Stimulated activated CD8-positive, alpha-beta memory T cell treated with anti-CD3 and anti-CD28 coated beads, Interleukin-4, amount 100 ng/mL, for 24 hours (primary cell): ENCODE measurements around the gene RAB3D.
"Not testable (repeated sequence)": the region's sequence is repeated elsewhere in the genome, so short reads cannot be mapped to it uniquely, and the experiment has no call there.

Source experiments
- DNase-seq: peaks from one replicate; pipeline ENCODE4 v3.0.0-alpha.2; 2020; ENCODE audit warnings: low read depth

Gene RAB3D

DNA sequence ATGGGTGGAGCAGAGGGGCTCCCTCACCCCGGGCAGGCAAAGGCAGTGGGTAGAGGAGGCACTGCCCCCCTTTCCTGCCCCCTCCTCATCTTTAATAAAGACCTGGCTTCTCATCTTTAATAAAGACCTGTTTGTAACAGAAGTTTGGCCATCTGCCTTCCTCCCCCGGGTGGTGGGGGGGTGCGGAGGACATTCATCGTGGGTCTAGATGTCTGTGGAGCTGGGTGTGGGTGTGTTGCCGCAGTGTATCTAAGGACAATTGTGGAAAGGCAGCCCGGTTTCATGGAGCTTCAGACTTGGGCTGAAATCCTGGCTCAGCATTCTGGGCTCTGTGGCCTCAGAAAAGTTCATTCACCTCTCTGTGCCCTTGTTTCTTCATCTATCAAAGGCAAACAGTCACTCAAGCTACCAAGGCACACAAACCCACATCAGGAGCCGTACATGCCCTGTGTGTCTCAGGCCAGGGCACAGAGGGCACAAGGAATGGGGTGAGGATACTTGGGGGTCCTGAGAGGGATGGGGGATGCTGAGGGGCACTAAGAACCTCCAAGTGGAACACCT lies 26.2 kb upstream of the RAB3D start:
- DNase-seq: no peak

DNA sequence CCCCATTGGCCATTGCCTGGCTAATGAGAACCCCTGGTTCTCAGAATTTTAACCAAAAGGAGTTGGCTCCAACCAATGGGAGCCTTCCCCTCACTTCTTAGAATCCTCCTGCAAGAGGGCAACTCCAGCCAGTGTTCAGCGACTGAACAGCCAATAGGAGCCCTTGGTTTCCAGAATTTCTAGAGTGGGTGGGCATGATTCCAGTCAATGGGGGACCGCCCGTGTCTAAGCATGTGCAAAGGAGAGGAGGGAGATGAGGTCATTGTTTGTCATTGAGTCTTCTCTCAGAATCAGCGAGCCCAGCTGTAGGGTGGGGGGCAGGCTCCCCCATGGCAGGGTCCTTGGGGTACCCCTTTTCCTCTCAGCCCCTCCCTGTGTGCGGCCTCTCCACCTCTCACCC lies 25.5 kb upstream of the RAB3D start:
- DNase-seq: no peak

DNA sequence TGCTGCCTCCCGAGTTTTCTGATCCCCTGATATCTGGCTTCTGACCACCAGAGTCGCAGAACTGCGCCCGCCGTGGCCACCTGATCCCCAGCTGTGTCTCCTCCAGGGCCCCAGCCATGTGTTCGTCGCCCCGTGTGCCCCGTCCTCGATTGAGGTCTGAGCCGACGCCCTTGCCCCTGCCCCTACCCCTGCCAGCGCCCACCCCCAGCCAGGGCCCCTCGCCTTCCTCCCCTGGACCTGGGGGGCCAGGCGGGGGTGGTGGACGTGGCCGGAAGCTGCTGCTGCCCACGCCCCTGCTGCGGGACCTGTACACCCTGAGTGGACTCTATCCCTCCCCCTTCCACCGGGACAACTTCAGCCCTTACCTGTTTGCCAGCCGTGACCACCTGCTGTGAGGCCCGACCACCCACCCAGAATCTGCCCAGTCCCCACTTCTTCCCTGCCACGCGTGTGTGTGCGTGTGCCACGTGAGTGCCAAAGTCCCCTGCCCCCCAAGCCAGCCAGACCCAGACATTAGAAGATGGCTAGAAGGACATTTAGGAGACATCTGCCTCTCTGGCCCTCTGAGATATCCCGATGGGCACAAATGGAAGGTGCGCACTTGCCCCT lies 24.9 kb upstream of the RAB3D start:
- DNase-seq: no peak

DNA sequence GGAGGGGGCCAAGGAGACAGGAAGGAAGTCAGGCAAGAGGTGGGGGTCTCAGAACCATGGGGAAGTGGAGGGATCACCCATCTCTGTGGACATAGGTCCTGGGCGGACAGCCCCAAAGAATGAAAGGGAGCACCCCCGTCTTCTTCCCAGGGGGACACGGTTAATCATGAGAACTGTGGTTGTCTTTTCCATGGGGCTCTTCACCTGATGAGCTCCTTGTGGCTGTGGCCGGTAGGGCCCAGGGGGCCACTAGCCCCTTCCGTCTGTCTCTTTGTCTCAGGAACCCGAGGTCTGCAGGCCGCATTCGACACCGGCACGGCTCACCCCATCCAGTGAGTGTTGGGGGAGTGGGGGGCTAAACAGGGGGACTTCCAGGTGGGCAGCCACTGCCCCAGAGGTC lies 24.4 kb upstream of the RAB3D start:
- no peak for DNase-seq

DNA sequence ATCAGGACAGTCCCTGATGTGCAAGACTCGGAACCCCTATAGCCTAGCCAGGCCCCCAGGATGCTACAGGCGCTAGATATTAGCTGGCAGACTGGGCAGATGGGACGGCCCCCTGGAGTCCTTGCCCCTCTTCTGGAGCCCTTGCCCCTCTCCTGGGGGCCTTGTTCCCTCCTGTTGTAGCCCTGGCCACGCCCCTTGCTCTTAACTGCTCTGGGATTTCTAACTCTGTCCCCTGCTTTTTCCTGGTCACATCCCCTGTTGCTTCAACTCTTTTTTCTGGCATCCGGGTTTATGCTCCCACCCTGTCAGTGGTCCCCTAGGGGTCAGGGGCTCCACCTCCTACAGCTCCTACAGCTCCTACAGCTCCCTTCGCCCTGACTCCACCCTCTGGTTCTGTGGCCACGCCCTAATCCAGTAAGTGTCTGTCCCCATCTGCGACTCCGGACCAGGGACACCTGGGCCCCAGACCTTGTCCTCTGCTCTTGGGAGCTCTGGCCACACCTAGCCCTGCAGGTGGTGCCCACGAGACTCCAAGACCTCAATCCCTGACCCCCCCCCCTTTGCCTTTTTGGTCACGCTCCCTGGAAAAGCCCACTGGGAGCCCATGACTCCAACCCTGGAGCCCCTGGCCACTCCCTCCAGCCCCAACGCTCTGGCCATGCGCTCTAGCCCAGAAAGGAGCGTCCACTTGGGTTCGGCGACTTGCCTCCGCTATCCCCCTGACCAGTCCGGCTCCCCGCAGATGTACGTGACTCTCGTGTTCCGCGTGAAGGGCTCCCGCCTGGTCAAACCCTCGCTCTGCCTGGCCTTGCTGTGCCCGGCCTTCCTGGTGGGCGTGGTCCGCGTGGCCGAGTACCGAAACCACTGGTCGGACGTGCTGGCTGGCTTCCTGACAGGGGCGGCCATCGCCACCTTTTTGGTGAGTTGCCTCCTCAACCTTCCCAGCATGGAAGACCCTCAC lies 22.6 kb upstream of the RAB3D start:
- no peak for DNase-seq

DNA sequence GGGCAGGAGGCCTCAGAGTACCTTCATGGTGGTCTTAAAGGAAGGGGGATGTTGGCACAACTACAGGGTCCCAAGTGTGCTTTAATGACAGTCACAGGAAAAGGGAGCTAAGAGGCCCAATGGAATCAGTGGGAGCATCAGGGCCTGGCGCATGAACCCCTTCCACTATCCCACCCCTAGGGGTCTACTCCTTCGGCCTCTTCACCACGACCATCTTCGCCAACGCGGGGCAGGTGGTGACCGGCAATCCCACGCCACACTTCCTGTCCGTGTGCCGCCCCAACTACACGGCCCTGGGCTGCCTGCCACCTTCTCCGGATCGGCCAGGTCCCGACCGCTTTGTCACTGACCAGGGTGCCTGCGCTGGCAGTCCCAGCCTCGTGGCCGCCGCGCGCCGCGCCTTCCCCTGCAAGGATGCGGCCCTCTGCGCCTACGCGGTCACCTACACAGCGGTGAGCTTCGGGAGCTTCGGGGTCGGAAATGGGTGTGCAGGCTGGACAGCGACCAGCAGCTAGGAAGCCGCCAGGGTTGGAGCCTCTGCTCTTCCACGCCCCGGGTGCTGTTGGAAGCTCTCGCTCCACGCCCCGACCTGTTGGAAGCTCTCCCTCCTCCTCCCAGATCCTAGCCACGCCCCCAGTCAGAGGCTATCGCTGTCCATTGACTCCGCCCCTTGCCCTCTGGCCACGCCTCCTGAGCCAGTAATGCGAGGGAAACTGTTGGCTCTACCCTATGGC lies 21.7 kb upstream of the RAB3D start:
- DNase-seq: no peak

DNA sequence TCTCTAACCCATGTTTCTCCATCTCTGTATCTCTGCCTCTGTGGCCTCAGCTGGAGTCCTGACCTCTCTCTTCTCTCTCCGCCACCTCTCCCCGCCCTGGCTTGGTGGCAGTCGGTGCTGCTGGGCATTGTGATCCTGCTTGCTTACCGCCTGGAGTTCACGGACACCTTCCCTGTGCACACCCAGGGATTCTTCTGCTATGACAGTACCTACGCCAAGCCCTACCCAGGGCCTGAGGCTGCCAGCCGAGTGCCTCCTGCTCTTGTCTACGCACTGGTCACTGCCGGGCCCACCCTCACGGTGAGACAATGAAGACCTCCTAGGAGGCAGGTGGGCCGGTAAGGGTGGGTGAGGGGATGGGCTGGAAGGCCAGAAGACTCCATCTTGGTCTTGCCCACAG lies 20.0 kb upstream of the RAB3D start:
- DNase-seq: no peak

DNA sequence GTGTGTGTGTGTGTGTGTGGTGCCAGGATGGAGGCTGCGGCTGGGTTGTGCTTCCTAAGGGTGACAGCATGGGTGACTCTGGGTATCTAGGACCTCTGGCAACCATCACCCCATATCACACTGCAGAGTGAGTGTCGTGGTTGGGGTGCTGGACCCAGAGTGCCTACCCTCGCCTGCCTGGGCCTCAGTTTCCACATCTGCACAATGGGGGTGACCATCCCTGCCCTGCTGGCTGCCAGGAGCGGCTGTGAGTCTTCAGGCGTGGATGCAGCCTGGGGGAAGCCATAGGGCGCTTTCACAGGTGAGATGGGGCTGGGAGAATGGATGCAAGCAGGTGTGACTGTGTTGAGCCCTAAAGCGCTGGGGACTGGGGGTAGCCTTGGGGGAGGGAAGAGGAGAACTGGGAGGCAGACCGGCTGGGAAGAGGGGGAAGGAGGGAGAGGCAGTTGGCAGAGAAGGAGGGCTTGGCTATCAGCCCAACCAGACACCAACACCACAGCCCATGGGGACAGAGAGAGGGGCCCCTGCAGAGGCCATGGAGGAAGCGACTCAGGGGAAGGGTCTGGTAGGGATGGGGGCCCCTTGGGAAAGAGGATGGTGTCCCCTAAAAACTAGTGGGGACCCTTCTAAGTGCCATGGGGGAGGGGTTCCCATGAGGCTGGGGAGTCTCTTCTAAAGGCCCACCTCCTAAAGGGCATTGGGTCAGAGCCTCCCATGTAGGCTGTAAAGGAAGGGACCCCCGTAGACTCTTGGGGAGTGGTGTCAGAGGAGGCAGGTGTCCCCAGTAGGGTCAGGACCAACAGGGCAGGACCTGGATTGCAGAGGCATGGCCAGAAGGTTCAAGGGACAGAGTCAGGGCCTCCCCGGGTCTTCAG lies 17.5 kb upstream of the RAB3D start:
- no peak for DNase-seq

DNA sequence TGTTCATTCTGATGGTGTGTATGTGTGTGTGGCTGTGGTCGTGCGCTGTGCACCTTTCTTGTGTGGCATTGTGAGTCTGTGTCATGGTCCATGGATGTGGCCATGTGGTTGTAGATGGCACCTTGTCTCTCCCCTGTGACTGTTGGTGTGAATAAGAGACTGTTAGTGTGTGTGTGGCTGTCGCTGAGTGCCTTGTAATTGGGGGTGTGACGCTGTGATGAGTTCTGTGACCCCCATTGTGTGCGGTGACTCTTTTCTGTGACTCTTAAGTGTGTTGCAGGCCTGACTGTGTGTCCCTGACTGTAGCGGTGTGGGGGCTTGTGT lies 16.6 kb upstream of the RAB3D start:
- DNase-seq: no peak

DNA sequence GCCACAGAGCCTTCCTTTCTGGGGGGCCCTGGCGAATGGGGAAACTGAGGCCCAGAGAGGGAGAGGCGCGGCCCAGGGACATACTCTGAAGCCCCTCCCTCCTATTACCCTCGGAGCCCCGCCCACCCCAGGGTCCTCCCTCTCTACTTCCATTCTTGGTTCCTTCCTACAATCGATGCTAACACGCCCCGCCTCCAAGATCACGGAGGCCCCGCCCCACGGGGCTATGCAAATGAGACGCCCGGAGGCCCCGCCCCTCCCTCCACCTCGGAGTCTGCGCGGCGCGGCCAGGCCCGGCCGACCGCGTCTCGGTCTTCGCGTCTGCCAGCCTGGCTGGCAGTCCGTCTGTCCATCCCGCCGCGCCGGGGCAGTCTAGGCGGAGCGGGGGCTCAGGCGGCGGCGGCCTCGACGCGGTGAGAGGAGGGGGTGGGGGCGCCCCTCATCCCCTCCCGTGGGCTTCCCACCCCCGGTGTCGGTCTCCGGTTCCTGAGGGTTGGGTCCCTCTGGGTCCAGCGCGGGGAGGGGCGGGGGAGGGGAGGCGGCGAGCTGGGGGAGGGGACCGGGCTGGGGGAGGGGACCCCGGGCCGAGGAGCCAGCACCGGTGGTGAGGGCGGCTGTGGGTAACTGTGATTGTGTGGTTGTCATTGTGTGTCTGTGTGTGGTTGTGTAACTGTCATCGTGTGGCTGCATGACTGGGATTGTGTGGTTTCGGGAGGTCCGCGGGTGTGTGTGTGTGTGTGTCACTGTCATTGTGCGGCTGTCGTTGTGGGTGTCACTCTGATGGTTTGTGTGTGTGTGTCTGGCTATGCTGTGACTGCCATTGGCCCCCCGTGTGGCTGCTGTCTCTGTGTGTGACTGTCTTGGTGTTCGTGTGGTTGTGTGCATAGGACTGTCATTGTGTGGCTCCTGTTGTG lies 16.0 kb upstream of the RAB3D start, which contains the start of gene PLPPR2:
Gene PLPPR2 (plus strand): TSS at position 273 of the 914 bp plus-strand sequence. CDS start 2,242 bp downstream, outside the sequence.
- peak; percentile 69 for DNase-seq

DNA sequence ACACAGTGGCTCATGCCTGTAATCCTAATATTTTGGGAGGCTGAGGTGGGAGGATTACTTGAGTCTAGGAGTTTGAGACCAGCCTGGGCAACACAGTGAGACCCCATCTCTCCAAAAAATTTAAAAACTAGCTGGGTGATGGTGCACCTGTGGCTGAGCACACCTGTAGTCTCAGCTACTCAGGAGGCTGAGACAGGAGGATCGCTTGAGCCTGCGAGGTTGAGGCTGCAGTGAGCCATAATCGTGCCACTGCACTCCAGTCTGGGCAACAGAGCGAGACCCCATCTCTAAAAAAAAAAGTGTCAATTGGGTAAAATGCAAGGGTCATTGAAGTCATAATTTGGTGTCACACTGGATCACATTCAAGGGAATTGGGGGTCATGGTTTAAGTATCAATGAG lies 14.6 kb upstream of the RAB3D start:
- DNase-seq: not testable (repeated sequence)

DNA sequence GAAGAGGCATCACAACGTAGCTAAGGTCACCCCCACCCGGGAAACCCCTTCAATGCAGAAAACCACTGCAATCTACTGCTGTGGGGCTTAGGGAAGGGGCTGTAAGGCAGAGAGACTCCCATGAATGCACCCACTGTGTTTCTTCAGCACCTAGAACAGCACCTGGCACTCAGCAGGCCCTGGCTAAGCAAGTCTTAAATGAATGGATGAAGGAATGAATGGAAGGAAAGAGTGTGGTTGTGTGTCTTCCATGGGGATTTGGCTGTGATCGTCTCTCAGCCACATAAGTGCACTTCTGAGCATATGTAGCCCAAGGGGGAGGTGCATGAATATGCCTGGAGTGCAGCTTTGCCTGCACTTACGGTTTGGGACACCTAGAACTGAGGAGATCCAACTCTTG lies 9.7 kb upstream of the RAB3D start:
- no peak for DNase-seq

DNA sequence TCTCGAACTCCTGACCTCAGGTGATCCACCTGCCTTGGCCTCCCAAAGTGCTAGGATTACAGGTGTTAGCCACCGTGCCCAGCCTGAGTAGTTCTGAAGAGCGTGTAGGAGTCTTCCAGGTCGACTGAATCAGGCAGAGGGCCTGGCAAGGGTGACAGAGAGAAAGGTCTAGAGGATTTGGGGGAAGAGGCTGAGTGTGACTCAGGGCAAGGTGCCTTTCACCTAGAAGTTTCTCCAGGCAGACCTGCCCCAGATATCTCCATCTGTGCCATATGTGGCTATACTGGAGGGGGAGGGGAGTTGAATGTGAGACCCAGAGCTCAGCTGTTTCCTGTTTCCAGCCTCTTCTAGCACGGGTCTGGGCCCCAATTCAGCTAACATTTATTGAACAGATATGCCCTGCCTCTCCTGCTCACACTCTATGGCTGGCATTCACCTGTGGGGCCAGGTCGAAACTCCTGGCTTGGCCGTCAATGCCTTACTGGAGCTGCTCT lies 8.1 kb upstream of the RAB3D start:
- no peak for DNase-seq

DNA sequence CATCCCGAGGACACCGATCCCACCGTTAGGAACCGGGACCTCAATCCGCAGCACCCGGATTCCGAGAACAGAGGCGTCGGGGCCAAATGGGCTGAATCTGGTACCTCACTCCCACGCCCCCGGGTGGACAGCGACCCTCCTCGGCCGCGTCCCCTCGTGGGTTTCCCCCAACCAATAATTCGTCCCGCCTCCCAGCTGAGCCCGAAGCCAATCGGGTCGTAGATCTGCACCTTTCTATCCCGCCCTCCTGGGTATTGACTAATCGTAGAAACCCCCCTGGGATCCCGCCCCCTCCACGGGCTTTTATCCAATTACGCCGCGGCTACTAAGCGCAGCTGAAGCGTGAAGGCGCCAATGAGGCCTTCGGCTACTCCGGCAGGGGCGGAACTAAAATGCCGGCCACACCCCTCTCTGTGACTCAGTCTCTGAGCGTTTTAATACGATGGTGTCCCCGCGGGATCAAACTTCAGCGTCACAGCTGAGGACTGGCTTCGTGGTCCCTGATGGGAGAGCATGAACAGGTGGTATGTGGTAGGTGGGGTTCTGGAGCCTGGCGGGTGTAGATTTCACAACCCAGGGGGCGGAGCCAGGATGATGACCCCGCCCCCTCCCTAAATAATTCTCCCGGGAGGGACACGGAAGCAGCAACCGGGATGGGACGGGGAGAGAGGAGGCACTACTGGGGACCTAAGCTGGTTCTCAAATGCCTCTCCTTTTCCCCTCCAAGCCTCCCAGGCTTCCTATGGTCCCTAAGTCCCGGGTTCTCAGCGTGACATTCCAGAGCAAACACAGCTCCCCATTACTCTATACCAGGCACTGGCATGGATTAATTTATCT lies 6.9 kb upstream of the RAB3D start, which contains the start of the genes CCDC159 and TMEM205:
Gene CCDC159 (plus strand): TSS at position 416 of the 837 bp plus-strand sequence. CDS start 88 bp downstream, at position 504.
Gene TMEM205 (minus strand): TSS at position 165 of the 837 bp plus-strand sequence. CDS start 649 bp downstream, outside the sequence.
- peak; percentile 98 for DNase-seq

DNA sequence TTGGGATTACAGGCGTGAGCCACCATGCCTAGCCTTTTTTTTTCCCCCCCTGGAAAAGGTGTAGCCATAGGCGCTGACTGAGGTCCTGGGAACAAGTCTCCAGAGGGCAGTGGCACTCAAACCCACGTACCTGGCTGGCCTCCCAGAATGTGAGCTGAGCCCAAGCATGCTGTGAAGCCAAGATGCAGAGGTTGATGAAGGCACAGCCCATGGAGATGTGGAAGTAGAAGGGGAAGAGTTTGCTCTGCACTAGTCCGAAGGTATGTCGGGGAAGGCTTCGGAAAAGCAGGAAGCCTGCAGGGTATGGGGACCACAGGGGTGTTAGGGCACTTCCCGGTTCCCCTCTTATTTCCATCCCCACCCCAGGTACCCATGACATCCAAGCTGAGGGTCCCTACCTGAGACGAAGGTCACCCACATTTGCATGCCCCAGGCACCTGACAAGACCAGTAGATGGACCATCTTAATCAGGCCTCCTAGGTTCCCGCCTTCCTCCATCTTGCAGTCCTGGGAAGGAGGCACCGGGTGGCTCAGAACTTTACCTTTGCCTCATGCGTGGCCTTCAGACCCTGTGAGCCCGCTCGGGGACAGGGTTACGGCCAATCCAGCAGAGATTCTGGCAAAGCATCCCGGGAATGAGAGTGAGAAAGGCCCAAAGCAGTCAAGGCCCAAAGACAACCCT lies 5.8 kb upstream of the RAB3D start:
- DNase-seq: no peak

DNA sequence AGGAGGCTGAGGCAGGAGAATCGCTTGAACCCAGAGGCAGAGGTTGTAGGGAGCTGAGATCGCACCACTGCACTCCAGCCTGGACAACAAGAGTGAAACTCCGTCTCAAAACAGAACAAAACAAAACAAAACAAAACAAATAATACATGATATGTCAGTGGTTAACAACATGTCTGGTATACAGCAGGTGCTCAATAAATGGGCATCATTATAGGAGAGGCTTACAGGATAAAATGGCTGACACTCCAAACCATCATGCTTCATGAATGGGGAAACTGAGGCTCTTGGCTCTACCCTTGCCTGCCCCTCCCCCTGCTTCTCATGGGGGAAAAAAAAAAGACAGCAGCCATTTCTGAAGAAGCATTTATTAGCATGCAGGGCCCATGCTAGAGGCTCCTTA lies 3.0 kb upstream of the RAB3D start:
- DNase-seq: no peak

DNA sequence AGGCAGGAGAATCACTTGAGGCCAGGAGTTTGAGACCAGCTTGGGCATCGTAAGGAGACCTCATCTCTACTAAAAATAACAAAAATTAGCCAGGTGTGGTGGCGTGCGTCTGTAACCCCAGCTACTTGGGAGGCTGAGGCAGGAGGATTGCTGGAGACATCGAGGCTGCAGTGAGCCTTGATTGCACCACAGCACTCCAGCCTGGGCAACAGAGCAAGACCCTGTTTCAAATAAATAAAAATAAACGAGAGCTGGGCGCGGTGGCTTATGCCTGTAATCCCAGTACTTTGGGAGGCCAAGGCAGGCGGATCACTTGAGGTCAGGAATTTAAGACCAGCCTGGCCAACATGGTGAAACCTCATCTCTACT lies 626 bp upstream of the RAB3D start:
- DNase-seq: not testable (repeated sequence)

DNA sequence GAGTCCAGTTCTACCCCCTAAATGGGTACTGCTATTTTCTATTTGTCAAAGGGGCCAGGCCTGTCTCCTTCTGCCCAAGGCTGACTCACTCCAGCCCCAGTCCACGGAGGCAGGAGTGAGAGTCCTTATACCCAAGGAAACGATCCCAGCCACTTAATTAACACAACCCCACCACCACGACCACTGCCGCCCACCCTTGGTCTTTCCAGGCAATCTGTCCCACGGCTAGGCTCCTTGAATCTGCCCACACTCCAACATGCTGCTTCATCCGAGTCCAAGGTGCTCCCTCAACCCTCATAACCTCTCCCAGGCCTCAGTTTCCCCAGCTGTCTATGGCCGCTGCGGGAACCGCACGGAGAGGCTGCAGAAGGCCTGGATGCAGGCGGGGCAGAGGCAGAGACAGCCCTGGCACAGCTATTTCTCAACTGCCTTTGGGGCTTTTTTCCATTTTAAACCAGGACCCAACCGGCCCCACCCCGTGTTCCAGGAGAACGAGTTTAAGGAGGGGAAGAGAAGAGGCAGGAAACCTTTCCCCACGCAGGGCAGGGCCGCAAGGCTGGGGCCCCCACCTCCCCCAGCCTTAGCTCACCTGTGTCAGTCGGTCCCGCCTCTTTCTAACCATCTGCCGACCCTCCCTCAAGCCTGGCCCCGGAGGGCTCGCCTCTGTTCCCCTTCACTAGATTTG lies 746 bp downstream of the RAB3D start:
- no peak for DNase-seq
